ENCODE data around the gene PTS.

- TF ChIP-seq CTCF (IDR thresholded peaks at IDR 0.05) (no peak), POLR2A (IDR thresholded peaks at IDR 0.05) (no peak)
These were observed 9.6 kb upstream of the PTS start for GRCh38 chr11:112216561-112217105.
